T follicular helper cell (primary cell): ENCODE results near the gene TMEM89.
A peak's percentile ranks its signal among the peaks of the same experiment; 100 is the strongest.

Source experiments
- DNase-seq: peaks from one replicate; pipeline ENCODE4 v3.0.0-alpha.2; 2020; ENCODE audit warnings: low read depth

TMEM89 gene

GRCh38 chr3:48614044-48614443, 7.5 kb downstream of the TMEM89 start:
- no peak for DNase-seq

- DNase-seq, result no peak
Measured at GRCh38 chr3:48612309-48612708, 9.3 kb downstream of the TMEM89 start.

GRCh38 chr3:48609088-48610005, 12.2 kb downstream of the TMEM89 start, which contains the start of gene UQCRC1:
Gene UQCRC1, minus strand, starts transcription at chr3:48609646. Its CDS starts 26 bp downstream, at chr3:48609620.
- peak; percentile 85 for DNase-seq

DNA sequence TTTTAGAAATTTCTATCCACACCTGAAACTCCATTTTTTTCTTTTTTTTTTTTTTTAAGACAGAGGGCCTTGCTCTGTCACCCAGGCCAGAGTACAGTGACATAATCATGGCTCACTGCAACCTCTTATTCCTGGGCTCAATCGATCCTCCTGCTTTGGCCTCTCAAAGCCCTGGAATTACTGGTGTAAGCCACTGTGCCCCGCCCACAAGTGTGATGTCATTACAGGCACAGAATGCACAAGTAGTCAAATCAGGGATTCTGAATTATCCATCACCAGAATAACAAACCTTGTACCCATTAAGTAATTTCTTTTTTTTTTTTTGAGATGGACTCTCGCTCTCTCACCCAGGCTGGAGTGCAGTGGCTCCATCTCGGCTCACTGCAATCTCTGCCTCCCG, 14.1 kb downstream of the TMEM89 start:
- DNase-seq, result no peak

- no peak for DNase-seq
Measured at GRCh38 chr3:48601622-48601994, 20.0 kb downstream of the TMEM89 start.

DNA sequence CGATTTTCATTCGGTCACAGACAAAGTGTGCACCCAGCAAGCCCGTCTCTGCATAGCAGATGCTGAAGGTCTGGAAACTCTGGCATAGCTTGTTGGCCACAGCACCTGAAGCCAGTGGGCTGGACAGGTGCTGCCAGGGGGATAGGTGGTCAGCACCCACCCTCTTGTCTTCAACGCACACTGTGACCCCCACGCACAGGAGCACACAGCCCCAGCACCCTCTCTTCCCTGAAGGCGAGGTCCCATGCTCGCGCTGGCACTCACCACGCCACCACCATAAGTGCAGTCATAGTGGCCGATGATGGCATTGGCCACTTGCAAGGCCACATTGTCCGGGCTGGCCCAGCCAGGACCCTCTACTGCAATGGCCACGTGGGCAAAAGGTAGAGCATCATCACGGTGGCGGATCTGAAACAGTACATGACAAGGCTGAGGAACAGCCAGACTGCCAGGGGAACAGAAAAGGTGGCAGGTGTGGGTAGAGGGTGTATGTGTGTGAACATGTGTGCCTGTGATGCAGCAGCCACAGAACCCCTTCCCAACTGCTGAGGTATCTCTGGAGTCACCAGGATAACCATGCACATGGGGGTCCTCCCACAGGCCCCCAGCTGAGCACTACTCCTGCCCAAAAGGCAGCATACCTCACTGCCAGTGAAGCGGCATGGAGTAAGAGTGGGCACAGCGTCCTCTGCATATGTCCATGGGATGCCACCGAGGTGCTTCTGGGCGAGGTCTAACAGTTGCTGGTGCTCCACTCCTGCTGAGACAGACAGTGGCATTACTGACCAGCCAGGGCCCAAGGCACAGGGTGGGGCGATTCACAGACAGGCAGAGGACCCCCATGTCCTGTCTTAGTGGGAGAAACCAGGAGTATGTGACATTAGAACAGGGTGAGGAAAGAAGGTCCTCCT, 20.6 kb downstream of the TMEM89 start:
- DNase-seq, result no peak

- DNase-seq, result no peak
Measured at GRCh38 chr3:48599509-48600285, 21.9 kb downstream of the TMEM89 start.

GRCh38 chr3:48599077-48599501, 22.5 kb downstream of the TMEM89 start:
- DNase-seq, result no peak

- DNase-seq, result no peak
Measured at GRCh38 chr3:48598323-48599076, 23.1 kb downstream of the TMEM89 start.

GRCh38 chr3:48597408-48597800, 24.2 kb downstream of the TMEM89 start:
- no peak for DNase-seq

DNA sequence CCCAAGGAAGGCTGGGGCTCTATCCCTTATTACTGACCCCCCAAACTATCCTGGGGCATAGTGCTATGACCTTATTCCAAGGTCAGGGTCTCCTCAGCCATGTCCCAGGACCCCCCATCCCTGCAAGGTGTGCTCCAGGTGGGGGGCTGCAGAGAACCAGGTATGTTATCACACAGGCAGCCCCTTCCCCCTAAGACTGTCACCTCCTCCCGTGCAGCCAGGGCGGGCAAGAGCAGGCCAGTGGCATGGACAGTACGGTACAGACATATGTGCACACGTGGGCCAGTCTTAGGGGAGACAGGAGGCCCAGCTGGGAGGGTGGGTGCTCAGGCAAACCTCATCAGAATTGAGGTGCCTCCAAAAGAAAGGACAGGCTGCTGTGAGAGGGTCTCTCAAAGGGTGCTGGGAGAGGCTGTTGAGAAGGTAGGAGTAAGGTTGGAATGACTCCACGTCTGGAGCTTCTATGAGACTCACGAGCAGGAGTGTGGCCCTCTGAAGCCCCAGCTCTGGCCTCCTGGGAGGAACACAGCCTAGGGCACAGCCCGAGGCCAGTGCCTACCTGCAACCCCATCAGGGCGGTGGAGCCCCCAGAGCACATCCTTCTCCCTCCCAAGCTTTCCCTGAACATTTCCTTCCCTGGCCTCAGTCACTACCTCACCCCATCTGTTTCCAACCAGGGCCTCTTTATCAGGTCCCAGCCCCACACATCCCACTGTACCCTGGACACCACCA, 24.7 kb downstream of the TMEM89 start:
- DNase-seq, result no peak

DNA sequence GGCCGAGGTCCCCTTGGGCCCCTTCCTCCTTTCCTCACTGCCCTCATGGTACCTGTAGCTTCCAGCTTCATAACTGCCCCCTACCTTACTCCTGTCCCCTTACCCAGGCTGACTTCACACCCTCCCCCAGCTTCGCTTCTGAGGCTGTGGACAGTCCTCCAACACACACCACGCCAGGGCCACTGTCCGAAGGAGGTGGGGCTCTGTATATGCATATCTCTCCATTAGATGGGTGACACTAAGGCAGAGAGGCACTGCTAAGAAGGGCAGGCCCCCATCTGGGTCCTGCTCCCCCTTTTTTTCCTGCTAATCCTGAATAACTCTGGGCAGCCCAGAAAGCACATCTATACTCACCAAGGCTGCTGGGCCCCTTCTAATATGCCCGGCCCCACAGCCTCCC, 25.4 kb downstream of the TMEM89 start:
- no peak for DNase-seq

DNA sequence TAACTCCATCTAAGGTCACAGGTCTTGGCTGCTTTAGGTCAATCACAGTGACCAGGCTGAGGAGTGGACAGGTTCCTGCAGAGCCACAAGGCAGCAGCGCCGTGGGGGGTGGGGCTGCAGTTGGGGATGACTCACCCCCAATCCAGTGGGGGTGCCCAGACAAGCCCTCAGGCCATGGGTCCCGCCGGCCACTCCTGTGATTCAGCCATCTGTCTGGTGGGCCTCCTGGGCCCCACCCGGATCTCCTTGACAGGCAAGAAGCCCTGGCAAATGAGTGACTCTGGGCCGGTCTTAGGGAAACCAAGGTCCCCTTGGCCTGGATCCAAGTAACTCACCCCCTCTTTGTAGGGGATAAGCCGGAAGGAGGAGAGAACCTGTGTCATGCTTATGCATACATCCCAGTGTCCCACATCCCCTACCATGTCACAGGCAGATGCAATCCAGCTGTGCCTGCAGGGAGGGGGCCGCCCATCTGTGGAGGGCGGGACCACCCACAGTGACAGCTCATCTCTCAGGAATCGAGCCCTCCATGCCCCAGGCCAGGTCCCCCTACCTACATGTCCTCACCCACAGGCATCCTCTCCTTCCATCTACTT, 25.9 kb downstream of the TMEM89 start:
- DNase-seq, result no peak

GRCh38 chr3:48595075-48595525, 26.5 kb downstream of the TMEM89 start, which contains the start of gene COL7A1:
Gene COL7A1, minus strand, starts transcription at chr3:48595329. Its CDS starts 170 bp downstream, at chr3:48595159.
- no peak for DNase-seq

- no peak for DNase-seq
Measured at GRCh38 chr3:48594417-48595049, 27.0 kb downstream of the TMEM89 start.

DNA sequence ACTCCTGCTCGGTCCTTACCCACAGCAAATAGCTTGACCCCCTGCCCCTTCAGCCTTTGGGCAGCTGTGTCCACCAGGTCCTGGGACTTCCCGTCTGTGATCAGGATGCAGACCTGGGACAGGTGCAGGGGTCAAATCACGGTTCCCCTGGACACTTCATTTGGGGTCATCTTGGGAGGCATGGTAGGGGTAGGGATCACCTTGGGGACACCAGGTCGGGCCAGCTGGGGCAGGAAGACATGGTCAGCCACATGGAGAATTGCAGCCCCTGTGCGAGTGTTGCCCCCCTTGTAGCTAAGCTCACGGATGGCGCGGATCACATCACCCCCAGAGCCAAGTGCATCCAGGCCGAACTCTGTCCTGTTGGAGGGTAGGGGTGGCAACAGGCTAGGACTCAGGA, 28.2 kb downstream of the TMEM89 start:
- DNase-seq, result no peak

GRCh38 chr3:48592519-48593087, 29.0 kb downstream of the TMEM89 start:
- no peak for DNase-seq

GRCh38 chr3:48591886-48592518, 29.6 kb downstream of the TMEM89 start:
- DNase-seq, result no peak
